Testis (tissue), 2 donors: Measurements from ENCODE around the gene POC5.

Source experiments
- CTCF ChIP-seq, 3 experiments: fragments of 450-650 bp in 2 of 3; fragments of 200-600 bp in 1 of 3; sonication (generic) in 1 of 3; IDR thresholded peaks; one replicate each; pipeline ENCODE4 v1.5.1; 2016 to 2019; ENCODE audit warnings: antibody characterized with exemption in 3 of 3, mild to moderate bottlenecking in 2 of 3, moderate library complexity in 1 of 3
- POLR2A ChIP-seq: fragments of 450-650 bp; IDR thresholded peaks from one replicate; pipeline ENCODE4 v1.6.1; 2017; ENCODE audit warnings: antibody characterized with exemption, mild to moderate bottlenecking, moderate library complexity

GRCh38 chr5:75707911-75708509, 9.2 kb downstream of the POC5 start:
- TF ChIP-seq CTCF (IDR thresholded peaks at IDR 0.05), result no peak
- TF ChIP-seq POLR2A, result no peak
